IMR-90 (cell line): ENCODE results near the gene OR51E2. TPM values are rescaled to one million over a fixed set of nuclear protein-coding genes. Genes with fewer than 3 reads are reported as not detected.

Experiments
- ATAC-seq: fragments of 200-7000 bp; cut with Tn5 transposase; 2 replicates; pipeline ENCODE4 v1.9.1; 2020; ENCODE audit warnings: low read depth, mild to moderate bottlenecking, moderate library complexity
- BruUV-seq: library from RNA; stranded (reverse); fragments of 400-500 nt; replicated peaks from 2 replicates; lab custom pipeline; 2021; lab: Mats Ljungman, UMichigan
- CTCF ChIA-PET: fragments of 300-600 bp; formaldehyde crosslinking; extraction: SDS; loops from one replicate; lab custom pipeline; 2021; ENCODE audit warnings: antibody characterized with exemption; lab: Yijun Ruan, JAX
- POLR2A ChIA-PET: fragments of 300-600 bp; sonication (Branson Sonifier 250); formaldehyde crosslinking; loops from one replicate; lab custom pipeline; 2022; ENCODE audit warnings: antibody characterized with exemption; ENCODE audit not compliant: unreplicated experiment; lab: Charles Lee
- DNase-seq: peaks from one replicate; pipeline ENCODE4 v3.0.0; 2013
- H2AFZ ChIP-seq: replicated peaks from 2 replicates; pipeline ENCODE3; 2013; ENCODE audit warnings: low read length, mild to moderate bottlenecking; ENCODE audit not compliant: poor library complexity
- H2AK5ac ChIP-seq: 2 replicates; pipeline ENCODE4 v1.6.1; 2013; ENCODE audit warnings: low read depth, low read length, inconsistent platforms
- H2AK9ac ChIP-seq: replicated peaks from 2 replicates; pipeline ENCODE3; 2013; ENCODE audit warnings: mild to moderate bottlenecking, low read depth, low read length, moderate library complexity; ENCODE audit not compliant: poor library complexity
- H2BK120ac ChIP-seq: 2 replicates; pipeline ENCODE4 v1.6.1; 2013; ENCODE audit warnings: low read depth, low read length, inconsistent platforms
- H2BK15ac ChIP-seq: 3 replicates; pipeline ENCODE4 v1.6.1; 2013; ENCODE audit warnings: low read depth, low read length, inconsistent platforms
- H2BK20ac ChIP-seq: 2 replicates; pipeline ENCODE4 v1.6.1; 2013; ENCODE audit warnings: low read depth, mild to moderate bottlenecking, inconsistent platforms, low read length, moderate library complexity
- H2BK5ac ChIP-seq: 2 replicates; pipeline ENCODE4 v1.6.1; 2013; ENCODE audit warnings: mild to moderate bottlenecking, low read depth, low read length, inconsistent platforms; ENCODE audit not compliant: poor library complexity, severe bottlenecking
- H3K14ac ChIP-seq: replicated peaks from 2 replicates; pipeline ENCODE4 v1.6.1; 2013; ENCODE audit warnings: low read depth, low read length, inconsistent platforms
- H3K18ac ChIP-seq: 2 replicates; pipeline ENCODE4 v1.6.1; 2013; ENCODE audit warnings: low read depth, low read length, control low read depth
- H3K23ac ChIP-seq: 2 replicates; pipeline ENCODE4 v1.6.1; 2013; ENCODE audit warnings: low read depth, low read length, inconsistent platforms
- H3K27ac ChIP-seq: 2 replicates; pipeline ENCODE4 v1.5.1; 2013; ENCODE audit warnings: mild to moderate bottlenecking, control low read depth, low read length; ENCODE audit not compliant: insufficient read depth
- H3K27me3 ChIP-seq: 2 replicates; pipeline ENCODE4 v1.6.1; 2013; ENCODE audit warnings: low read length; ENCODE audit not compliant: control insufficient read depth, insufficient read depth
- H3K36me3 ChIP-seq: 2 replicates; pipeline ENCODE4 v1.6.1; 2013; ENCODE audit warnings: low read length, mixed read lengths; ENCODE audit not compliant: control insufficient read depth, insufficient read depth
- H3K4ac ChIP-seq: 2 replicates; pipeline ENCODE4 v1.6.1; 2013; ENCODE audit warnings: low read depth, low read length, inconsistent platforms
- H3K4me1 ChIP-seq: 2 replicates; pipeline ENCODE4 v1.6.1; 2013; ENCODE audit warnings: low read length, mixed read lengths; ENCODE audit not compliant: control insufficient read depth, insufficient read depth
- H3K4me2 ChIP-seq: 2 replicates; pipeline ENCODE4 v1.6.1; 2013; ENCODE audit warnings: low read depth, mild to moderate bottlenecking, control low read depth, low read length, moderate library complexity
- H3K4me3 ChIP-seq: 2 replicates; pipeline ENCODE4 v1.5.1; 2013; ENCODE audit warnings: low read depth, mild to moderate bottlenecking, control low read depth, low read length, moderate library complexity; ENCODE audit not compliant: insufficient read depth
- H3K56ac ChIP-seq: 2 replicates; pipeline ENCODE4 v1.6.1; 2013; ENCODE audit warnings: low read length, inconsistent platforms; ENCODE audit not compliant: insufficient read depth; ENCODE audit errors: extremely low read depth
- H3K79me1 ChIP-seq, 2 experiments: 2 replicates each; pipeline ENCODE4 v1.6.1; 2013; ENCODE audit warnings: low read length in 2 of 2, inconsistent platforms in 1 of 2, low read depth in 1 of 2
- H3K9ac ChIP-seq: 2 replicates; pipeline ENCODE4 v1.6.1; 2013; ENCODE audit warnings: low read depth, low read length, control low read depth
- H3K9me1 ChIP-seq: 2 replicates; pipeline ENCODE4 v1.6.1; 2013; ENCODE audit warnings: low read length, inconsistent platforms; ENCODE audit not compliant: insufficient read depth
- H3K9me3 ChIP-seq: 2 replicates; pipeline ENCODE4 v1.6.1; 2013; ENCODE audit warnings: low read length; ENCODE audit not compliant: control insufficient read depth, insufficient read depth
- H4K20me1 ChIP-seq: 2 replicates; pipeline ENCODE4 v1.6.1; 2013; ENCODE audit warnings: low read length, inconsistent platforms; ENCODE audit not compliant: insufficient read depth
- H4K5ac ChIP-seq: 2 replicates; pipeline ENCODE4 v1.6.1; 2013; ENCODE audit warnings: mild to moderate bottlenecking, low read depth, low read length, control low read depth
- H4K8ac ChIP-seq, 2 experiments: 2 replicates each; pipeline ENCODE4 v1.6.1; 2013; ENCODE audit warnings: low read depth in 2 of 2, low read length in 2 of 2, control low read depth in 1 of 2, inconsistent platforms in 1 of 2
- H4K91ac ChIP-seq: 2 replicates; pipeline ENCODE4 v1.6.1; 2013; ENCODE audit warnings: low read depth, low read length, inconsistent platforms; ENCODE audit not compliant: insufficient read depth
- CEBPB ChIP-seq: IDR thresholded peaks from 2 replicates; pipeline ENCODE4 v1.6.1; 2012; ENCODE audit warnings: low read depth, low read length, improper control_type of control experiment
- FOS ChIP-seq: fragments of 150-350 bp; IDR thresholded peaks from 2 replicates; pipeline ENCODE4 v1.6.1; 2016; ENCODE audit warnings: low read depth, low read length
- POLR2A ChIP-seq: IDR thresholded peaks from 2 replicates; pipeline ENCODE4 v1.6.1; 2012; ENCODE audit warnings: mild to moderate bottlenecking, low read depth, low read length
- WGBS, 2 experiments: methylation state at CpG; one replicate each; pipeline versions ENCODE4 v1.1.5 to v1.1.7; 2013; ENCODE audit warnings: missing lambda C conversion rate in 2 of 2; ENCODE audit not compliant: insufficient read length in 1 of 2; ENCODE audit errors: extremely low coverage in 2 of 2; 5-methylcytosine and 5-hydroxymethylcytosine counted together
- dilution Hi-C: fragments of 300-500 bp; cut with HindIII; formaldehyde crosslinking; loops from one replicate; pipeline ENCODE4 v1.14.3; 2018; ENCODE audit warnings: low sequenced_read_pairs; ENCODE audit not compliant: unreplicated experiment
- in situ Hi-C: fragments of 300-500 bp; cut with MboI; formaldehyde crosslinking; loops from 3 replicates; pipeline ENCODE4 v1.14.3; 2019; ENCODE audit warnings: low sequenced_read_pairs, inconsistent platforms, mixed read lengths
- intact Hi-C: fragments of 100-400 bp; cut with micrococcal nuclease; formaldehyde crosslinking; loops from 2 replicates; pipeline ENCODE4 v1.10.0; 2022
- polyA plus RNA-seq, 3 experiments: library from polyadenylated mRNA; depleted of rRNA; stranded (reverse); fragments of >200 nt; gene quantifications; 2 replicates each; pipeline ENCODE4 v1.2.3, GENCODE V29; 2012; ENCODE audit warnings: low replicate concordance in 1 of 3
- total RNA-seq: library from RNA; depleted of rRNA; stranded (reverse); fragments of >200 nt; gene quantifications from 2 replicates; pipeline ENCODE4 v1.2.3, GENCODE V29; 2012

The OR51E2 gene
- total and polyA plus RNA-seq, 2 of the 4 experiments (the other 2 are of a cell fraction), result 0.72 to 1.3 TPM

DNA sequence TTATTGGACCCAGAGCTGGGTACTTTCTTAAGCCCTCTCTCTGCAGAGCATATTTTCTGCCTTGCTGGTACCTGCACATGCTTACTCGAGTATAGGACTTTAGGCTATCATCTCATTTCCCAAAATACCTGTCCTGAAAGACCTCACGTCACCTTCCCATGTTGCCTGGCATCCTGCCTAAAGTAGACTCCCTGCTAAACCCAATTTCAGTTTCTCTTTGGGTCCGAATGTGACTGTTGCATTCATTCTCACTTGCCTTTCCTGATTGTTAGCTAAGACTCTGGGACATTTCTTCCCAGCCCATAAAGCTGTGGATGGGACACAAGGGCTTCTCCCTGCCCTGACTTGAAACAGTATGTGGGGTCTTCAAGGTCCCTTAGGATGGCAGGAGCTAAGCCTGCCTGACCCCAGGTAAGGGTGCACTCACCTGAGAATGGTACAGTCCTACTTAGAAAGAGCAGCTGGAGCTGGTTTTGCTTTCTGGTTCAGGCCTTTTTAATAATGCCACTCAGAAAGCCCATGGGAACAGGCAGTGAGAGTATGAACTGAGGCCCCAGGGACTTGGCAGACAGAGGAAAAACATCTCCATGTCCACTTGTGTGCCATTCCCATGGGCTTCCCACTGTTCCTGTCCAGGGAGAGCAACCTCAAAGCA is 12.9 kb downstream of the OR51E2 start (continued):
- no peak for TF ChIP-seq POLR2A

DNA sequence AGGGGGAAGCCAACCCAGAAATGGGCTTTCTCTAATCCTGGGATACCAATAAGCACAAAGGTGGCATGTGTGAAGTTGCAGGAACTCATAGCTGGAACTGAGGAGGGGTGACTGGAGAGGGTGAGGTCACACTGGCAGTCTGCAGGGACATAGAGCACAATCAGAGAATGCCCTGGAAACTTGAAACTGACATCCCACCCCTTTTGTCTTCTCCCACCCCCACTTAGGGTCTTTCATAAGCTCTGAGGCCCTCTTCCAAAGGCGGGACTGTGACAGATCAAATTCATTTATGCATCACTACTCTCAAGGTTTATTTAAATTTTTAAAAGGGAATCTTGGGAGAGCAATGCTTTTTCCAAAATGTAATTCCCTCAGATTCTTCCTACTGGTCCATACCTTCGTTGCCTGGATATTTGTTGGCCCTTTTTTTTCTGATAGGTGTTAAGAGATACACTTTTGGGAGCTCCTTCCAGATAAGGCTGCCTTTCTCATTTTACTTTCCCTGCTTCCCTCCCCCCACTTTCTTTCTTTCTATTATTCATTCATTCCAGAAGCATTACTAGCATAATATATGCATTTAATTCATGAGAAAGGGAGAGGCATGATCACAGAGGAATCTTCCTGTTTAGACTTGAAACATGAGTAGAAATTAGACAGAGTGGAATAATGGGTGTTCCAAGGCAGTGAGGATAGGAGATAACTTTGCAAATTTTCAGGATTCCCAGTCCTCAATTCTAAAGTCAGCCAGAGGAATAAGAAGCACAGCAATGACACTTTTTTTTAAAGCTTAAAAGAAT is 14.8 kb downstream of the OR51E2 start:
- H2AFZ ChIP-seq, result peak overlapping the region; percentile 64
- BruUV-seq, result no TSS peak

More for the DNA sequence above, 14.8 kb downstream of the OR51E2 start:
- H4K5ac ChIP-seq, result peak overlapping the region; percentile 70
- H4K91ac ChIP-seq, result peak overlapping the region; percentile 90
- H3K56ac ChIP-seq, result no peak overlapping the region; the same call in 1 of the 2 replicates
- H2AK9ac ChIP-seq, result no peak overlapping the region
- ChIA-PET POLR2A (no interaction called here), CTCF (interaction anchor here (0.8 to 1.3 kb wide), 2 partner anchors 10 to 46 kb away, joined by 4 to 9 read pairs; partner anchors contain the start of gene OR51D1)
- H3K4me2 ChIP-seq, result peak overlapping the region; percentile 46; the same call in 1 of the 2 replicates
- H3K9ac ChIP-seq, result no peak overlapping the region
- H2AK5ac ChIP-seq, result peak overlapping the region; percentile 98
- H3K9me3 ChIP-seq, result no peaks in the 10 kb centered on the region
- H3K79me1 ChIP-seq, result no peaks in the 10 kb centered on the region
- intact Hi-C loops, result no loop called here
- no CpG with 5 or more reads among the region's 2 CpGs for WGBS, 2 experiments
- ATAC-seq, result peak; percentile 92
- peaks cover 9% of the 10 kb centered on the region for H3K4me1 ChIP-seq
- dilution Hi-C loops, result no loop called here
- peak overlapping the region; percentile 81 for H3K27ac ChIP-seq
- H4K8ac ChIP-seq, result peak overlapping the region; percentile 89 to 94
- peak overlapping the region; percentile 96 for H2BK20ac ChIP-seq
- H2BK15ac ChIP-seq, result peak overlapping the region; percentile 91
- peak overlapping the region; percentile 90 for H2BK5ac ChIP-seq
- peaks cover 7% of the 10 kb centered on the region; the same call in 1 of the 2 replicates for H3K9me1 ChIP-seq
- no peaks in the 10 kb centered on the region for H3K27me3 ChIP-seq
- H4K20me1 ChIP-seq, result no peaks in the 10 kb centered on the region
- H3K36me3 ChIP-seq, result no peaks in the 10 kb centered on the region
- H3K18ac ChIP-seq, result peak overlapping the region; percentile 99
- in situ Hi-C loops, result no loop called here
- peak overlapping the region; percentile 81 for H3K4ac ChIP-seq
- no peak for TF ChIP-seq CEBPB
- peak; percentile 19; the same call in 1 of the 2 replicates for TF ChIP-seq FOS
- peak overlapping the region; percentile 98 for H2BK120ac ChIP-seq
- peak overlapping the region; percentile 87 for H3K14ac ChIP-seq
- no peak overlapping the region for H3K4me3 ChIP-seq
- peak overlapping the region; percentile 64; the same call in 1 of the 2 replicates for H3K23ac ChIP-seq
- peak; percentile 79 for DNase-seq
